Brain microvascular endothelial cell (primary cell): Measurements from ENCODE around the gene HAGH.

Experiments
- DNase-seq: peaks from one replicate; pipeline ENCODE4 v3.0.0-alpha.2; 2020
- H3K27ac ChIP-seq: fragments of 250-450 bp; sonication (Bioruptor Pico); 2 replicates; pipeline ENCODE4 v1.5.1; 2020; ENCODE audit warnings: mild to moderate bottlenecking, moderate library complexity
- H3K27me3 ChIP-seq: fragments of 250-450 bp; sonication (Bioruptor Pico); replicated peaks from 2 replicates; pipeline ENCODE4 v1.5.1; 2020; ENCODE audit warnings: mild to moderate bottlenecking
- H3K36me3 ChIP-seq: fragments of 250-450 bp; sonication (Bioruptor Pico); replicated peaks from 2 replicates; pipeline ENCODE4 v1.5.1; 2020; ENCODE audit warnings: mild to moderate bottlenecking
- H3K4me3 ChIP-seq: 2 replicates; pipeline ENCODE4 v1.5.1; 2011; ENCODE audit warnings: low read depth, mild to moderate bottlenecking, control low read depth, low read length, moderate library complexity
- in situ Hi-C: cut with HindIII; loops from 2 replicates; pipeline ENCODE4 v1.10.0; 2017; ENCODE audit warnings: low sequenced_read_pairs, low pct_ligation_motif_present
- TF ChIP-seq, protein P1 (sequence below): IDR thresholded peaks from 2 replicates; pipeline ENCODE4 v1.5.1; 2011; ENCODE audit warnings: low read depth, mild to moderate bottlenecking, moderate library complexity, low read length, control low read depth, inconsistent platforms; ENCODE audit errors: missing control alignments

HAGH gene

DNA sequence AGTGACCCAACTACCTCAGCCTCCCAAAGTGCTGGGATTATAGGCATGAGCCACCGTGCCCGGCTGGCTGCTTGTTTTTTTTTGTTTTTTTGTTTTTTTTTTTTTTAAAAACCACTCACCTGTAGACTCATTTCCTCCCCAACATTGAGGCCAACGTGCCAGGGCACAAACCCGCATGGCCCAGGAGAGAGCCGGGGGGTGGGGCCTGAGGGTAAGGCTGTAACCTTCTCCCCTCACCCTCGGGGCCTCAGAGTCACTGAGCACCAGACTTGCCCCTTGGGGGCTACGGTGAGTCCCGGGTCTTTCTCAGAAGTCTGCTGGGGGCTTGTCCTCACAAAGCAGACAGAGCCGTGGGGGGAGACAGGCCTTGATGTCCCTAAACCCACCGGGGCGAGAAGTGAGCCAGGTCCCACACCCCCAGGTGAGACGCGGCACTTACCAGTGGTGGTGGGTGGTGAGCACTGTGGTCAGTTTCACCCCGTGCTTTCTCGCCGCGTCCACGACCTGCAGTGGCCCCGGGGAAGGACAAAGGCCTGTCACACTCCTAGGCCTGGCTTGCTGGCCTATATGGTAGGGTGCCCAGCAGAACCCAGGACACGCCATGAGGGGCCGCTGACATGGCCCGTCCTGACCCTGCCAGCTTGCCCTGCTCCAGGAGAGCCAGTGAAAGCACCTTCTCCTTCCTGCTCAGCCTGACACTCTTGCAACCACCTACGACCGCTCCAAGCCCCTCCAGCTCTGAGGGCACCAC, 4.6 kb downstream of the HAGH start:
- no peaks in the 10 kb centered on the region for H3K36me3 ChIP-seq
- H3K4me3 ChIP-seq = no peak overlapping the region
- TF ChIP-seq, protein P1, sequence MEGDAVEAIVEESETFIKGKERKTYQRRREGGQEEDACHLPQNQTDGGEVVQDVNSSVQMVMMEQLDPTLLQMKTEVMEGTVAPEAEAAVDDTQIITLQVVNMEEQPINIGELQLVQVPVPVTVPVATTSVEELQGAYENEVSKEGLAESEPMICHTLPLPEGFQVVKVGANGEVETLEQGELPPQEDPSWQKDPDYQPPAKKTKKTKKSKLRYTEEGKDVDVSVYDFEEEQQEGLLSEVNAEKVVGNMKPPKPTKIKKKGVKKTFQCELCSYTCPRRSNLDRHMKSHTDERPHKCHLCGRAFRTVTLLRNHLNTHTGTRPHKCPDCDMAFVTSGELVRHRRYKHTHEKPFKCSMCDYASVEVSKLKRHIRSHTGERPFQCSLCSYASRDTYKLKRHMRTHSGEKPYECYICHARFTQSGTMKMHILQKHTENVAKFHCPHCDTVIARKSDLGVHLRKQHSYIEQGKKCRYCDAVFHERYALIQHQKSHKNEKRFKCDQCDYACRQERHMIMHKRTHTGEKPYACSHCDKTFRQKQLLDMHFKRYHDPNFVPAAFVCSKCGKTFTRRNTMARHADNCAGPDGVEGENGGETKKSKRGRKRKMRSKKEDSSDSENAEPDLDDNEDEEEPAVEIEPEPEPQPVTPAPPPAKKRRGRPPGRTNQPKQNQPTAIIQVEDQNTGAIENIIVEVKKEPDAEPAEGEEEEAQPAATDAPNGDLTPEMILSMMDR = no peak
- no peak for DNase-seq
- H3K27ac ChIP-seq = no peak overlapping the region
- in situ Hi-C loops = no loop called here
- H3K27me3 ChIP-seq = no peaks in the 10 kb centered on the region

DNA sequence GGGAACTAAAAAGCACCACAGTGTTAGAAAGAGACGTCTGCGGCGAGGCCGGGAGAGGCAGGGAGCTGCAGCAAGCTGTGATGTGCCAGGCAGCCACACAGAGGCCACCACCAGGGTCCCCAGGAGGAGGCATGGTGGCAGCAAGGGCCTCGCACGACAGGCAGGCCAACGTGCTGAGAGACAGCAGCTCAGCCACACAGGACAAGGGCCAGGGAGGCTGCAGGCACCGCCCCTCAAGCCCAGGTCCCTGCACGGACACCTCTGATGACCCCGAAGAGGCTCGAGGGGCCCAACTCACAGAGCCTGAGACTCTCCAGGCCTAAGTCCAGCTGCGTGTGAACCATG, 5.7 kb downstream of the HAGH start:
- no peak for DNase-seq
- H3K4me3 ChIP-seq = no peak overlapping the region
- H3K36me3 ChIP-seq = peaks cover 6% of the 10 kb centered on the region
- H3K27ac ChIP-seq = no peak overlapping the region
- in situ Hi-C loops = no loop called here
- H3K27me3 ChIP-seq = no peaks in the 10 kb centered on the region
- TF ChIP-seq, protein P1 = no peak

DNA sequence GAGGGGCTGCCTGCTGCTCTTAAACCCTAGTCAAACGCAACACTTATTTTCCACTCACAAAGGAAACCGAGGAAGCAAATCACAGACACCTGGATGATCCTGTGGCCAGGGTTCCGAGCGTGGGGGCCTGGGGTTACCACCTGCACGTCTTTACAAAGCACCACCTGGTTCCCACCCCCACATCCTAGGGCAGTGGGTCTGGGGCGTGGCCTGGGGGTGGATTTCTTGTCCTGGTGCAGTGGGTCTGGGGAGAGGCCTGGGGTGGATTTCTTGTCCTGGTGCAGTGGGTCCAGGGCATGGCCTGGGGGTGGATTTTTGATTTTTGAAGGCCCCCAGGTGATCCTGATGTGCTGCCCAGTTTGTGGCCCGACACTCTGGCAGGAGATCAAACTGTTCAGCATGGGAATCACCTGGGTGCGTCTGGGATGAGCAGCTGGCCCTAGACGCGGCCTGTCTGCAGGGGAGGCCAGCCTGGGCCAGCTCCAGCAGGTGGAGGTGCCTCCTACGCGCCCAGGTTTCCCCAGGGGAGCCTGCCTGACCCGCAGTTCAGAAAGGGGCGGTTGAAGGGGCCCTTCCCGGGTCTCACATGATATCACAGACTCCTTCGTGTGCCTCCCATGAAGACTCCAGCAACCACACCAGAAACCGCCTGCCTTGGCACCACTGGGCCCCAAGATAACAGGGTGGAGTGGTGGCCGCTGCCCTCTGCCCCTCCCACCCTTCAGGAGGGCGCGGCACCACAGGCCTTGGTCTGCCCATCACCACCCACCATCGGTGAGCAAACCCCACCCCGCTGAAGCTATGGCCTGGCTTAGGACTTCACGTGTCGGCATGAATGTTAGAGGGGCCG, 6.3 kb downstream of the HAGH start:
- H3K36me3 ChIP-seq = peaks cover 7% of the 10 kb centered on the region
- no peak overlapping the region for H3K27ac ChIP-seq
- H3K4me3 ChIP-seq = no peak overlapping the region
- in situ Hi-C loops = no loop called here
- TF ChIP-seq, protein P1 = no peak
- DNase-seq = no peak
- H3K27me3 ChIP-seq = no peaks in the 10 kb centered on the region

DNA sequence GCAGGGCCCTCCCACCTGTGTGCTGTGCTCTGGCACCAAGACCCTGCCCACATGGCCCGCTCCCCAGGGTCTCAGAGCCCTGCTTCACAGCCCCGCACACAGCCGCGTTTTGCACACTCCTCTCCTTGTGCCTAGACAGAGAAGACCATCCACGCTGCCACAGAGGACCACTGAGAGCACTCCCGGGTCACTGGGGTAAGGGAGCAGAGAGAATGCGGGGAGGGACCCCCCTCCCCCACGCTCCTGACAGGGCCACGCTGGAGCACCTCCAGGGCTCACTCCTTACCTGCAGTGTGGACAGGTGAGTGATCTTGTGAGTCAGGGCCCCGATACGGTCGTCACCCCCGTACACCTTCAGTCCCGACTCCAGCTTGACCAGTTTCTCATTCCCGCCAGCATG, 7.0 kb downstream of the HAGH start:
- in situ Hi-C loops = no loop called here
- peaks cover 8% of the 10 kb centered on the region for H3K36me3 ChIP-seq
- no peak overlapping the region for H3K27ac ChIP-seq
- TF ChIP-seq, protein P1 = no peak
- H3K4me3 ChIP-seq = no peak overlapping the region
- H3K27me3 ChIP-seq = no peaks in the 10 kb centered on the region
- DNase-seq = no peak

DNA sequence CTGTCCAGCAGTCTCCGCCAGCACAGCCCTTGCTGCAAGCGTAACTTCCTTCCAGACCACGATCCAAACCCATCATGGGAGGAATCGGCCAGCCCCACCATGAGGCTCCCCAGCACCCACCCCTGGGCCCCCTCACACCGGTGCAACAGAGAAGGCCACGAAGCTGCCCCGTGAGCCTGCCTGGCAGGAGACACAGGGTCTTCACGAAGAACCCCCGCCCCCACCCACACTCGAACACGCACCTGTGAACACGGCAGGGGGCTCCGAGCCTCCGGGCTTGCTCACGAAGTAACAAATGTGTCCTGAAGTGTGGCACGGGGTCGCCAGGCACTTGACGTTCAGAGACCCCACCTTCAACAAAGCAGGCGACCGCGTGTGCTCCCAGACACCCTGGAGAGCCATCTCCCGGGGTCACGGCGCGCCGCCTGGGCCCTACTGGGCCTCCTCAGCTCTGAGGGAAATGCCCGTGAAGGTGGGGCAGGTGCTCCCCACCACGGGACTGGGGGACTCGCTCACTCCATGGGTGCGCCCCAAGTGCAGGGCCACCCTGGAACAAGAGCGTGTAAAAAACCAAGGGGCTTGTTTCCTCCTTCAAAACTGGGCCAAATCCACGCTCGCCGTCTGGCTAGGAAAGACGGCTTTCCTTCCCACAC, 7.6 kb downstream of the HAGH start:
- H3K27ac ChIP-seq = no peak overlapping the region
- peaks cover 8% of the 10 kb centered on the region for H3K36me3 ChIP-seq
- no peaks in the 10 kb centered on the region for H3K27me3 ChIP-seq
- TF ChIP-seq, protein P1 = no peak
- H3K4me3 ChIP-seq = no peak overlapping the region
- in situ Hi-C loops = no loop called here
- no peak for DNase-seq
